ENCODE data around the gene RBM20. TPM values are rescaled to one million over a fixed set of nuclear protein-coding genes. Genes with fewer than 3 reads are reported as not detected.
"Not testable (repeated sequence)": the region's sequence is repeated elsewhere in the genome, so short reads cannot be mapped to it uniquely, and the experiment has no call there.

The RBM20 gene
- total RNA-seq, 1 donor from 2014 or later = 105 TPM

GRCh38 chr10:110714356-110714755, 70.2 kb downstream of the RBM20 start:
- intact Hi-C loops (cut with DNase I) = no loop called here
- DNase-seq (ENCODE audit: low spot score) = no peak

- intact Hi-C loops (cut with DNase I) = no loop called here
- no peak for DNase-seq (ENCODE audit: low spot score)
These were observed 73.8 kb downstream of the RBM20 start for GRCh38 chr10:110717781-110718589.

GRCh38 chr10:110721406-110722038, 77.4 kb downstream of the RBM20 start:
- DNase-seq (ENCODE audit: low spot score) = no peak
- intact Hi-C loops (cut with DNase I) = no loop called here

GRCh38 chr10:110723224-110723891, 79.2 kb downstream of the RBM20 start:
- intact Hi-C loops (cut with DNase I) = no loop called here
- no peak for DNase-seq (ENCODE audit: low spot score)

- intact Hi-C loops (cut with DNase I) = no loop called here
- DNase-seq (ENCODE audit: low spot score) = no peak
These were observed 80.2 kb downstream of the RBM20 start for GRCh38 chr10:110724116-110724921.

GRCh38 chr10:110724937-110725336, 80.8 kb downstream of the RBM20 start:
- no peak for DNase-seq (ENCODE audit: low spot score)
- intact Hi-C loops (cut with DNase I) = no loop called here

GRCh38 chr10:110725801-110726630, 81.9 kb downstream of the RBM20 start:
- no peak for DNase-seq (ENCODE audit: low spot score)
- intact Hi-C loops (cut with DNase I) = no loop called here

- DNase-seq (ENCODE audit: low spot score); intact Hi-C loops (cut with DNase I): not testable (repeated sequence)
These were observed 83.6 kb downstream of the RBM20 start for GRCh38 chr10:110727785-110728184.

- intact Hi-C loops (cut with DNase I) = no loop called here
- DNase-seq (ENCODE audit: low spot score) = no peak
These were observed 86.4 kb downstream of the RBM20 start for GRCh38 chr10:110730345-110731050.

- DNase-seq (ENCODE audit: low spot score) = no peak
- intact Hi-C loops (cut with DNase I) = no loop called here
These were observed 89.2 kb downstream of the RBM20 start for GRCh38 chr10:110733218-110733952.

- intact Hi-C loops (cut with DNase I) = no loop called here
- no peak for DNase-seq (ENCODE audit: low spot score)
These were observed 91.5 kb downstream of the RBM20 start for GRCh38 chr10:110735620-110736027.

GRCh38 chr10:110737886-110738634, 93.9 kb downstream of the RBM20 start:
- intact Hi-C loops (cut with DNase I) = no loop called here
- no peak for DNase-seq (ENCODE audit: low spot score)

GRCh38 chr10:110739811-110740271, 95.7 kb downstream of the RBM20 start:
- intact Hi-C loops (cut with DNase I) = no loop called here

GRCh38 chr10:110742801-110743200, 98.7 kb downstream of the RBM20 start:
- intact Hi-C loops (cut with DNase I) = no loop called here
- peak; percentile 76 for DNase-seq (ENCODE audit: low spot score)

More at GRCh38 chr10:110739811-110740271, 95.7 kb downstream of the RBM20 start:
- peak; percentile 76 for DNase-seq (ENCODE audit: low spot score)

GRCh38 chr10:110744782-110745181, 100.6 kb downstream of the RBM20 start:
- intact Hi-C loops (cut with DNase I) = loop anchor here (5.0 kb wide), 1 partner anchor 38 kb away; no protein-coding TSS in a partner anchor
- no peak for DNase-seq (ENCODE audit: low spot score)

- no peak for DNase-seq (ENCODE audit: low spot score)
- intact Hi-C loops (cut with DNase I) = loop anchor here (1.0 to 5.0 kb wide), 3 partner anchors 36 to 146 kb away; no protein-coding TSS in a partner anchor
These were observed 102.2 kb downstream of the RBM20 start for GRCh38 chr10:110746254-110746826.
